SK-N-SH treated with all-trans-retinoic acid at 6 μM for 48 hours (cell line): ENCODE data around the gene KDM4B.

Experiments used
- ARNTL ChIP-seq: fragments of 450-650 bp; formaldehyde crosslinking; IDR thresholded peaks from 2 replicates; pipeline ENCODE4 v1.5.0; 2020; ENCODE audit warnings: low read depth, mild to moderate bottlenecking, moderate library complexity, borderline replicate concordance
- ESRRG ChIP-seq: fragments of 250-450 bp; sonication (Bioruptor Pico); IDR thresholded peaks from 2 replicates; pipeline ENCODE4 v1.6.1; 2021; ENCODE audit warnings: mild to moderate bottlenecking
- GLIS3 ChIP-seq: fragments of 250-450 bp; sonication (Bioruptor Pico); IDR thresholded peaks from 2 replicates; pipeline ENCODE4 v1.5.0; 2020; ENCODE audit warnings: mild to moderate bottlenecking, moderate library complexity
- ISL1 ChIP-seq: fragments of 250-450 bp; sonication (Bioruptor Pico); IDR thresholded peaks from 2 replicates; pipeline ENCODE4 v2.1.2; 2022; ENCODE audit warnings: mild to moderate bottlenecking, moderate library complexity
- OSR1 ChIP-seq: fragments of 250-450 bp; sonication (Bioruptor Pico); IDR thresholded peaks from 2 replicates; pipeline ENCODE4 v1.8.0; 2022; ENCODE audit warnings: moderate library complexity, mild to moderate bottlenecking, inconsistent platforms
- TOX ChIP-seq: fragments of 250-450 bp; sonication (Bioruptor Pico); IDR thresholded peaks from 2 replicates; pipeline ENCODE4 v1.8.0; 2021; ENCODE audit warnings: mild to moderate bottlenecking, moderate library complexity, borderline replicate concordance
- TSHZ2 ChIP-seq: fragments of 250-450 bp; sonication (Bioruptor Pico); IDR thresholded peaks from 2 replicates; pipeline ENCODE4 v1.5.0; 2020; ENCODE audit warnings: mild to moderate bottlenecking, moderate library complexity

- no peak for TF ChIP-seq ESRRG
- TF ChIP-seq ARNTL (CRISPR knock-in tag), result no peak
- no peak for TF ChIP-seq TSHZ2
- TF ChIP-seq GLIS3 (CRISPR knock-in tag), result no peak
- TF ChIP-seq OSR1 (CRISPR knock-in tag), result no peak
- no peak for TF ChIP-seq ISL1 (CRISPR knock-in tag)
- no peak for TF ChIP-seq TOX (CRISPR knock-in tag)
These were observed 157.7 kb downstream of the KDM4B start for GRCh38 chr19:5126498-5127223.
